Measurements from ENCODE around the gene XPO5.

GRCh38 chr6:43522547-43523261 is 53.1 kb downstream of the XPO5 start:
- TF ChIP-seq CTCF (IDR thresholded peaks at IDR 0.05 in 2 of 3, conservative IDR thresholded peaks at IDR 0.05 in 1 of 3; ENCODE audit: borderline replicate concordance in 1 of 3, insufficient read depth in 1 of 3, low read depth in 2 of 3, low read length in 2 of 3) (no peak), ZFX (IDR thresholded peaks at IDR 0.05) (no peak)

Measured in HCT116 (cell line).